Activated CD8-positive, alpha-beta memory T cell treated with anti-CD3 and anti-CD28 coated beads, Interleukin-2, amount 50 U/mL, for 1 hour (primary cell): Measurements from ENCODE around the gene CFAP61.
"Not testable (repeated sequence)": the region's sequence is repeated elsewhere in the genome, so short reads cannot be mapped to it uniquely, and the experiment has no call there.

ENCODE experiments used
- DNase-seq: peaks from one replicate; pipeline ENCODE4 v3.0.0-alpha.2; 2020; ENCODE audit errors: extremely low read depth

Gene CFAP61

DNA sequence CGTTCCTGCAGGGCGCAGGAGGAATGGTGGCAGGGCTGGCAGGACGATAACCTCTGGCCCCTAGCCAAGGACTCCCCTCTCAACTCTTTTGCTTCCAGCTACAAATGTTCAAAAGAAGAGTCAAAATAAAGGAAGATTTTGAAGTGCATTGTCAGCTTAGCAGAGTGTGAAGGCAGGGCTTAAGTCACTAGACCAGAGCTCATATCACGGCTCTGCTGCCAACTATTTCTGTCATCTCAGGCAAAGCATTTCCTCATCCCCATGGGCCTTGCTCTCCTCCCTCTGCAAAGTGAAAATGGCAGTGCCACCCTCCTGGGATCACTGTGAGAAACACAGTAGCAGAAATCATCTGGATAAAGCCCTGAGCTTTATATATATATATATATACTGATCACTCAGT lies 36.7 kb downstream of the CFAP61 start:
- no peak for DNase-seq

GRCh38 chr20:20089939-20090338 lies 37.6 kb downstream of the CFAP61 start:
- DNase-seq: no peak

DNA sequence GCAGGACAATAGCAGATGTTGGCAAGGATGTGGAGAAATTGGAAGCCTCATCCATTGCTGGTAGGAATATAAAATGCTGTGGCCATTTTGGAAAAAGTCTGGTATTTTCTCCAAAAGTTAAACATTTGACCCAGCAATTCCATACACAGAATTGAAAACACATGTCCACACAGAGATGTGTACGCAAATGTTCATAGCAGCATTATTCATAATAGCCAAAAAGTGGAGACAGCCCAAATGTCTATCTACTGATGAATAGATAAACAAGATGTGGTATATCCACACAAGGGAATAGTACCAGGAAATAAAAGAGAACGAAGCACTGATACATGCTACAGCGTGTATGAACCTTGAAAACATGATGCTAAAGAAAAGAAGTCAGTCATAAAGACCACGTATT lies 40.5 kb downstream of the CFAP61 start:
- DNase-seq: no peak

DNA sequence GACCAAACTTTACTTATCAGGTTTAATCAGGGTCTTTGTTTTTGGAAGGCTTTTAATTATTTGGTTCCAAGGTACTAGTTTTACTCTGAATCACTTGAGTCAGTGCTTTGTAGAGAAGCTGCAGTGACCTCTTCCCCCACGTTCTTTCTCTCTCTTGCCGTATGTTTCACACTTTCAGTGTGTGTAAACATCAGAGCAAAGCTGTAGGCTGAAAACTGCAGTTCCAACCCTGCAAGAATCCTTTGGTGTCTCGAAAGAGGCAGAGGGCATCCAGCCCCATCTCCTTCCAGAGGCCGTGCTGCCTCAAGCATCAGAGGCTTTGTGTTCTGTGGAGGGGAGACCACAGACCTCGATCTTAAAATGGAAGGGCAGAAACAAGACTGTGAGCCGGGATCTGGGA lies 42.1 kb downstream of the CFAP61 start:
- no peak for DNase-seq

DNA sequence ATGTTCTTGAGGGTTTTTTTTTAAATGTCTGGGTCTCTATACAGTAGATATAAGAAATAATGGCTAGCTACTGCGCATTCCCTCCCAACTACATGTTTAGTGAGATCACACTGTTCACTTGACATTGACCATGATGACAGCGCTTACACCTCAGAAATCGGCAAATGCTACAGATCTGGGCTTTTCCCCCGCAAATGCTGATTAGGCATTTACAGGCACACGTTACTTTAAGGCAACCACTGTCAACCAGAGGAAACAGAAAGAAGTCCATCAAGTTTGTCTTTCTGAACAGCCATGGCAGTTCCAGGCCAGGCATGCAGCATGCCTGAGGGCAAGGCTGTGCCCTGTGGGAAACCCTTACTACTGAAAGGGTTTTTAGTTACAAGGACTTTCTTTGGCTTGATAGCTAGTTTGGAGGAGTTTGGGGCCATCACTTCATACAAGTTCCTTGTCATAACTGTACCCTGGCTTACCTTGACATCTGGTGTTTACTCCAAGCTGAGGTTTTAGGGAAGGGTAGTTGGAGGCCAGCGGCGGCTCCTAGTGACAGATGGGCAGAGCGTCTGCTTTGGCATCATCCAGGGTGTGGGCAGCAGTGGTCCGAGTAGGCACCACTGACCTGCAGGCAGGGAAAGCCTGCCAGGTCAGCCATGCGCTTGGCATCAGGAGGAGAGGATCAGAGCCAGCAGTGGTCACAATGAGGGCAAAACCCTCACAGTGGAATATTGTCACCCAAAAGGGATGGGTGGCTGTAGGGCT lies 43.0 kb downstream of the CFAP61 start:
- DNase-seq: no peak

- DNase-seq: no peak
Observed at GRCh38 chr20:20096421-20096820, 44.1 kb downstream of the CFAP61 start.

DNA sequence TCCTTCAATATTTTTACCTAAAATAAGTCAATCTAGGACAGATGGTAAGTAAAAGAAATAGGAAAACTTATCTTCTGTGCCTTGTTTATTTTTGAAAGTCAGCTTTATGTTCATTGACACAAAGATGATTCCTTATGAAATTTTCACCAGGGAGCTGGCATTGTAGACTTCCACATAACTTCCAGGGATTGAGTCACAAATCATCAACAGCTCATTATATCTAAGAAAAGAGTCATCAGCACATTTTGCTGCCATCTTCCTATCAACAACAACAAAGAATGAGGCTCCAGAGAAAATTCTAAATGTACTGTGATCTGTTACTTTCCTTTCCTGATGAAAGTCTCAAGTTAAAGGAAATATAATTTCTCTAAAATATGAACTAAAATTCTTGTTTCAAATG lies 48.5 kb downstream of the CFAP61 start:
- no peak for DNase-seq

DNA sequence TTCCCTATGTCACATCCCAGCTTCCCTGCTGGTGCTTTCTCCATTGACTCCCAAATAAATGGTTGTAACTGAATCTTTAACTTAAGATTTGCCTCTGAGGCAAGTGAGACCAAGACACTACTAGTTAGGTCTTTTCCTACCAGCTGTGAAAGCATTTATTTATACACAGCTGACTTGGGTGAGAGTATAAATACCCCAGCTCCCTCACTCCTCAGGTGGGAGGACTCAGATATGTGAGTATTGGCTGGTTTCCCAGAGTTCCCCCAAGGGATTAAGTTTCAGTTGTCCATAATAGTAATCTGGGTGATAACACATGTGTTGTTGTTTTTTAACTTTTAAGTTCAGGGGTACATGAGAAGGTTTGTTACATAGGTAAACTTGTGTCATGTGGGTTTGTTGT lies 49.8 kb downstream of the CFAP61 start:
- no peak for DNase-seq

GRCh38 chr20:20102716-20103258 lies 50.5 kb downstream of the CFAP61 start:
- DNase-seq: no peak

DNA sequence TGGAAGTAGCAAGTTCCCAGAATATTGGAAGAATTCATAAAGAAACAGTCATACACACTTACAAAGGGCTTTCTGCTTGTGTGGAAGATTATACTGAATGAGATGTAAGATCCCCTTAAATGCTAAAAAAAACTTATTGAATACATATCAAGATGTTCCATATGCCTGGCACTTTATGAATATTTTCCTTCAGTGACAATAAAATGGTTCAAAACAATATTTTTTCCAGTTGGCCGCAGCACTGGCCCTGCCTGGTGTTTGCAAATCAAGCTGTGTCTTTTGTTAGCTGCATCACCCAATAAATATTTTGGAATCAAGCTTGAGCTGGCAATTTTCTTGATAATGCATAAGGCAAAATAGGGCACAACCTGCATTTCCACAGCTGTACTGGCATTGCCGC lies 51.2 kb downstream of the CFAP61 start:
- no peak for DNase-seq

DNA sequence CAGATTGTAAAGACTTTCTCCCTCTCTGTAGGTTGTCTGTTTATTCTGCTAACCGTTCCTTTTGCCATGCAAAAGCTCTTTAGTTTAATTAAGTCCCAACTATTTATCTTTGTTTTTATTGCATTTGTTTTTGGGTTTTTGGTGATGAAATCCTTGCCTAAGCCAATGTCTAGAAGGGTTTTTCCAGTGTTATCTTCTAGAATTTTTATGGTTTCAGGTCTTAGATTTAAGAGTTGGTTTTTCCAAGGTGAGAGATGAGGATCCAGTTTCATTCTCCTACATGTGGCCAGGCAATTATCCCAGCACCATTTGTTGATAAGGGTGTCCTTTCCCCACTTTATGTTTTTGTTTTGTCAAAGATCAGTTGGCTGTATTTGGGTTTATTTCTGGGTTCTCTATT lies 70.9 kb downstream of the CFAP61 start:
- DNase-seq: not testable (repeated sequence)

- no peak for DNase-seq
Observed at GRCh38 chr20:20130399-20130798, 78.1 kb downstream of the CFAP61 start.

- no peak for DNase-seq
Observed at GRCh38 chr20:20134941-20135575, 82.7 kb downstream of the CFAP61 start.

- DNase-seq: no peak
Observed at GRCh38 chr20:20136313-20136712, 84.0 kb downstream of the CFAP61 start.

DNA sequence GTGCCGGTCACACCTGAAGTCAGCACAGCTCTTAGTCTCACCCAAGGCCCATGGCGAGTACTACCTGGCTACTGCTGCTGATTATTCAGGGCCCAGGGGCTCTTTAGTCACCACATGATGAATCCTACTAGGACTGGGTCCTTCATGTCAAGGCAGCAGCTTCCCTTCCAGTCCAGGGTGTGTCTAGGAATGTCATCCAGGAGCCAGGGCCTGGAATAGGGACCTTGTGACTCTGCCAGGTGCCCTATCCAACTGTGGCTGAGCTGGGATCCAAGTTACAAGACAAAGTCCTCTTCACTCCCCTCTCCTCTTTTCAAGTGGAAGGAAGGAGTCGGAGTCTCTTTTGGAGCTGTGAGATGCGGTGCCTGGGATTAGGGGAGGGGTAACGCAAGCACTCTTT lies 85.5 kb downstream of the CFAP61 start:
- no peak for DNase-seq

DNA sequence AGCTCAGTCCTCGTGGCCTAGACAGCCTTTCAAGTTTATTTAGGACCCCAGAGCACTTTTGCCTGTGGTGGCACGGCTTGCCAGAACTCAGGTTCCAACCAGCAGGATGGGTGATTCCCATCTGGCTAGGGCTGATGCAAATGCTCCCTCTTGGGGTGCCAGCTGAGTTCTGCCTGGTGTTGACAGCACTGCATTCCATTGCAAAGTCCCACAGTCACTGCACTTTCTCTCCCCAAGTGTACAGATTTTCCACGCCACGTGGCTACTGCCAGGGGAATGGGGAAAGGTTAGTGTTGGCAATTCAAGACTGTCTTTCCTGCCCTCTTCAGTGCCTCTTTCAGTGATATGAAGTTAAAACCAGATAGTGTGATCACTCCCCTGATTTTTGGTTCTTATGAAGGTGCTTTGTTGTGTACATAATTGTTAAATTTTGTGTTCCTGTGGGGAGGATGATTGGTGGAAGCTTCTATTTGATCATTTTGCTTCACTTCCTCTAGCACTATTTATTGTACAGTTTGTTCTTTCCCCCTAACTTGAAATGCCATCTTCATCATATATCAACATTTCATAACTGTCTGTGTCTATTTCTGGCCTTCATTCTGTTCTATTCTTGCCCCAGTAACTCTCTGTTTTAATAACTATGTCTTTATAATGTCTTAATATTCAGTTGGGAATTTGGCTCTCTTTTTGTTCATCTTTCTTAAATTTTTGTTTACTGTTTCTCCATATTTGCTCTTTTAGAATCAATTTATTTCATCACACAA lies 86.2 kb downstream of the CFAP61 start:
- no peak for DNase-seq

- DNase-seq: no peak
Observed at GRCh38 chr20:20139403-20139802, 87.1 kb downstream of the CFAP61 start.

- no peak for DNase-seq
Observed at GRCh38 chr20:20143165-20143564, 90.8 kb downstream of the CFAP61 start.

- no peak for DNase-seq
Observed at GRCh38 chr20:20143646-20144045, 91.3 kb downstream of the CFAP61 start.

GRCh38 chr20:20148779-20149178 lies 96.4 kb downstream of the CFAP61 start:
- no peak for DNase-seq

- no peak for DNase-seq
Observed at GRCh38 chr20:20150241-20150640, 97.9 kb downstream of the CFAP61 start.

- DNase-seq: no peak
Observed at GRCh38 chr20:20160520-20160919, 108.2 kb downstream of the CFAP61 start.

DNA sequence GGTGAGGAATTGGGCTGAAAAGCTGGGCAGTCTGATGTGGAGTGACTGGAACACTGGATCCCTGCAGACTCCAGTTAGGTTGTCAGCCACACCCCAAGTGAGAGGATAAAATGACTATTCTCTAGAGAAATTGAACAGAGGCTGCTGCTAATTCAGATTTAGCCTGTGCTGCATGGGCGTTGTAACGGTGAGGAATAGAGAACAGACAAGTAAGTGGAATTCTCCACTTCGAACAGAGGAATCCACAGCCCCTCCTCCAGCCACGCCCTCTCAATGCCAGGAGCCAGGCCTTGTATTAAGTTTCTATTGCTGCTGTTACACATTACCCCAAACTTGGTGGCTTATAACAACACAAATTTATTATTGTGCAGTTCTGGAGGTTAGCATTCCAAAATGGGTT lies 109.3 kb downstream of the CFAP61 start:
- no peak for DNase-seq
